ENCODE results near the gene AOC1. TPM values are rescaled to one million over a fixed set of nuclear protein-coding genes. Genes with fewer than 3 reads are reported as not detected.

Gene AOC1
- total RNA-seq, 4 donors from 2014 or later = 0.26 to 0.55 (median 0.29) TPM; not detected in 1

DNA sequence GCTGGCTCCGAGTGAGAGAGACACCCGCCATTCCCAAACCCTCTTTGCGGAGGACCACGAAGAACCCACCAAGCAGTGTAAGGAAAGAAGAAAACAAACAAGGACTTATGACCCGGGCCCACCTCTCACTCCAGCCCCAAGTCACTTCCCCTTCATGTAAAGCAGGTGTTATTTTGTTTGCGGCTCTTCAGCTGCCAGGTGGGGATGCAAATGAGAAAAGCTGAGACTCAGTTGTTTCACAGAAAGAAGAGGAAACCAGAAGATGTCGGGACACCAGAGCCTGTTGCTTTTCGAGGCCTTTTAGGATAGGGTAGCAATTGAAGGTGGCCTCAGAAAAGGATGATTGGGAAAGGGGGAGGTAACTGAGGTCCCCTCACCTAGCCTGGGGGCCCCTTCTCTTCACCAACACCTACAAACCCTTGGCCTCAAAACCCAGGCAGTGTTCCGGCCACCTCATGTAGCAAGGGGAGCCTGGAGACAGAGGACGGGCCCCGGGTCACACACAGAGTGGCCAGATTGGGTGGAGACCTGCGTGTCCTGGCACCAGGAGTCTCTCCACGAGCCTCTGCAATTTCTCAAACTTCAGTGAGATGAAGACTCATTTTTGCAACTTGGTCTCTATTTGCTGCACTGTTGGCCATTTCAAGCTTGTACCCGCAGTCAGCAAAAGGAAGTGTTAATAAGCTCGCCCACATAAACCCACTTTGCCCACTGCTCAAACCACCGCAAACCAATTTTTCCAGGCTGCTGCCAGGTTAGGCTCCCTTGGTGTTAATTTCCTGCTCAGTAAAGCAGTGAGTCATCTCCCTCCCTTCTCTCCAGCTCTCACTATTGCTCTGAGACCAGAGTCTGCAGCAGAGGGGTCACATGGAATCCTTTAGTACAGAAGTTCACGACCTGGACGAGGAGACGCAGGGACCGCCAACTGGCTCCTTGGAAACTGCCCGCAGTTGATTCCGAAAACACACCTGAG lies 45.5 kb downstream of the AOC1 start:
- no peak overlapping the region for H3K27ac ChIP-seq
- H3K36me3 ChIP-seq = no peaks in the 10 kb centered on the region
- DNase-seq = no peak
- H3K4me1 ChIP-seq = no peaks in the 10 kb centered on the region
- H3K27me3 ChIP-seq = no peaks in the 10 kb centered on the region
- intact Hi-C loops (cut with DNase I; ENCODE audit: low total_unique reads) = loop anchor here (2.0 kb wide), 1 partner anchor 93 kb away; the partner anchor contains the start of gene NOS3
- TF ChIP-seq CTCF (IDR thresholded peaks at IDR 0.05) (no peak), POLR2A (IDR thresholded peaks at IDR 0.05) (no peak)
- H3K9me3 ChIP-seq = no peaks in the 10 kb centered on the region
- H3K4me3 ChIP-seq = no peak overlapping the region

DNA sequence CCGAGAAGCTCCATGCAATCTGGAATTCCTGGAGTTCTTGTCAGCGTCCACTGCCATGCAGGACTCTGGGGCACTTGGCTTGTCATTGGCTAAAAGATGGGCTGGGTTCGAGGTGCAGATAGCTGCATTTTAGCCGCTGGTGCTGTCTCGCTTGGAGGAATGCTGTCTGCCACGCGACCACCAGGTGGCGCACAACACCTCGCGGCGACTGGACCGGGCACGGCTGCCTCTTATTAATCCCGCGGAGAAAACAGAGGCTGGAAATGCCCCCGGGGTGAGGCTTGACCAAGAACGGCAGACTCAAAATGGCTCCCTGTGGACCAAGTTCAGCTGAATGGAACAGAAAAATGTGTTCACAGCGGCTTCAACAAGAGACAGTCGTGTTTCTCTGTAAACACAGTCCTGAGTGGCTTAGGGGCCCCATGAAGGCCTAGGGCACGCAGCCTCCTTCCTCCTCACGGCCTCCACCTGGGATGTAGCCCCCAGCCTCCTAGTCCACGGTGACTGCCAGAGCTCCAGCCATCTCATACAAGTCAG lies 46.2 kb downstream of the AOC1 start:
- intact Hi-C loops (cut with DNase I; ENCODE audit: low total_unique reads) = loop anchor here (2.0 kb wide), 1 partner anchor 92 kb away; the partner anchor contains the start of gene NOS3
- Histone ChIP-seq H3K9me3 (no peaks in the 10 kb centered on the region), H3K36me3 (no peaks in the 10 kb centered on the region), H3K4me3 (no peak overlapping the region), H3K27me3 (no peaks in the 10 kb centered on the region), H3K4me1 (no peaks in the 10 kb centered on the region), H3K27ac (no peak overlapping the region)
- TF ChIP-seq CTCF (IDR thresholded peaks at IDR 0.05) (peak; percentile 89 to 96 (median 94)), POLR2A (IDR thresholded peaks at IDR 0.05) (no peak)
- peak; percentile 76 to 79 for DNase-seq

DNA sequence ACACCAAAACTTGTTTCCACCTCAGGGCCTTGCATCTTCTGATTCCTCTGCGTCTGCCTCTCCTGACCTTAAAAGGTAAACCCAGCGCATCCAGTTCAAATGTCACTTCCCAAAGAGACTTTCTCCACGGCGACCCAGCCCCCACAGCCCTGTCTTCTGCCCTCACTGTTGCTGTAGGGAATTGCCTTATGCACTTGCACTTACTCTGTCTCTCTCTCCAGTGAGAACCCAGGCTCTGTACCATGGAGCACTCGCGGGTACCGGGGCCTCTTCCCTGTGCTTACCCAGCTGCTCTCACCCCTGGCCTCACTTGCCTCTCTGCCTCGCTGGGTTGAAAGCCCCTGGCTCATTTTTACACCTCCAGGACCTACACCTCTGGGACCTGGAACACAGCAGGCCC lies 48.4 kb downstream of the AOC1 start:
- Histone ChIP-seq H3K27me3 (no peaks in the 10 kb centered on the region), H3K4me3 (no peak overlapping the region), H3K9me3 (no peaks in the 10 kb centered on the region), H3K27ac (no peak overlapping the region), H3K4me1 (peaks cover 0 to 4% of the 10 kb centered on the region in 2 donors), H3K36me3 (no peaks in the 10 kb centered on the region)
- intact Hi-C loops (cut with DNase I; ENCODE audit: low total_unique reads) = no loop called here
- no peak for DNase-seq
- TF ChIP-seq POLR2A (IDR thresholded peaks at IDR 0.05) (no peak), CTCF (IDR thresholded peaks at IDR 0.05) (no peak)

DNA sequence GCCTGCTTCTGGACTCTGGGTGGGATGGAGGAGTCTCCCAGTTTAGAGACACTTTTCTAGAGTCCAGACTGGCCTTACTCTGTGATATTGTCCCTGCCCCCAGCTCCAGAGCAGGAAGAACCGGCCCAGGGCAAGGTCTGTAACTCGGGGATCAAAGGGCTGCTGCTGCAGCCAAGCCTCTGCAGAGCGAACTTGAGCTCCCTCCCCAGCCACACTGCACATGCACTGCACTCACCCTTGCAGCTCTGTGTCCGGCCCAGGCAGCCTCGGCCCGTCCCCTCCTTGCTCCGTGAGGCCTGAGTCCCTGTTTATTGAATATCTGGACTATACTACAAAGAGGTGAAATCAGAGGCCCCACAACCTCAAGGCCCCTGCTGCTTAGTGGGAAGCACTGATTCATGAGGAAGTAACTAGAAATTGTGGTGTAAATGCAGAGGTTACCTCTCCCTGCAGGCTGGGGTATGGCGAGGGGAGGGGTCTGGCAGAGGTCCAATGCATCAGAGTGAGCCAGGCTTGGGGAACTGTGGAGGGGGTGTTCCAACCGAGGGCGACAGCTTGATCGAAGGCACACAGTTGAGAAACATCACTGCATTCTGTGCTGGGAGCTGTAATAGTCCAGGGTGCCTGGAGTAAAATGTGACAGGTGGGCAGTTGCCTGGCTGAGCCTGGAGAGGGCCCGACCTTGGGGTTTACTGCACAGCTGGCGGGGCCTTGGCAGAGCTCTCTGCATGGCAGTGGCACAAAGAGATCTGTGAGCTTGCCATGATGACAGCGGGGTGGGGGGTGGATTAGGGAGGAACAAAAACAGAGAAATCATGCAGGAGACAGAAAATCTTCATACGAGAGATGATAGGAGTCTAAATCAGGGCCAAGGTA lies 49.1 kb downstream of the AOC1 start:
- intact Hi-C loops (cut with DNase I; ENCODE audit: low total_unique reads) = no loop called here
- Histone ChIP-seq H3K27me3 (no peaks in the 10 kb centered on the region), H3K36me3 (no peaks in the 10 kb centered on the region), H3K4me1 (peaks cover 0 to 4% of the 10 kb centered on the region in 2 donors), H3K9me3 (no peaks in the 10 kb centered on the region), H3K27ac (no peak overlapping the region), H3K4me3 (no peak overlapping the region)
- TF ChIP-seq CTCF (IDR thresholded peaks at IDR 0.05) (no peak), POLR2A (IDR thresholded peaks at IDR 0.05) (no peak)
- no peak for DNase-seq
